ENCODE measurements around the gene PLPPR2. TPM values are rescaled to one million over a fixed set of nuclear protein-coding genes. Genes with fewer than 3 reads are reported as not detected.
"Not testable (repeated sequence)": the region's sequence is repeated elsewhere in the genome, so short reads cannot be mapped to it uniquely, and the experiment has no call there.

PLPPR2 gene
- total RNA-seq, 1 experiment from 2014 or later, result 3.6 TPM

DNA sequence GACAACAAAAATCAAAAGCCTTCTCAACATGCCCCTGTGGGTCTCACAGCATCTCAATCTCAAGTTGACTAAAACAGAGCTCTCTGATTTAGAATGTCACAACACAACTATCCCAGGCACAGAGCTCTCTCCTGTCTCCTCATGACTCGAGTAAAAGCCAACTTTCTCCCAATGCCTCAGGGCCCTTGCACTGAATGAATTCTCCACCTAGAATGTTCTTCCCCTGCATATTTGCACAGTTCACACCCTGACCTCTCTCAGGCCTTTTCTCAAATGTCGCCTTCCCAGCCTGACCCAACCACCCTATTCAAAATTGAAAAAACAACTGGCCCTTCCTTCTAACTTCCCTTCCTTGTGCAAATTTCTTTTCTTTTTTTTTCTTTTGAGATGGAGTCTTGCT lies 15.5 kb downstream of the PLPPR2 start:
- DNase-seq (ENCODE audit: low spot score), result no peak

DNA sequence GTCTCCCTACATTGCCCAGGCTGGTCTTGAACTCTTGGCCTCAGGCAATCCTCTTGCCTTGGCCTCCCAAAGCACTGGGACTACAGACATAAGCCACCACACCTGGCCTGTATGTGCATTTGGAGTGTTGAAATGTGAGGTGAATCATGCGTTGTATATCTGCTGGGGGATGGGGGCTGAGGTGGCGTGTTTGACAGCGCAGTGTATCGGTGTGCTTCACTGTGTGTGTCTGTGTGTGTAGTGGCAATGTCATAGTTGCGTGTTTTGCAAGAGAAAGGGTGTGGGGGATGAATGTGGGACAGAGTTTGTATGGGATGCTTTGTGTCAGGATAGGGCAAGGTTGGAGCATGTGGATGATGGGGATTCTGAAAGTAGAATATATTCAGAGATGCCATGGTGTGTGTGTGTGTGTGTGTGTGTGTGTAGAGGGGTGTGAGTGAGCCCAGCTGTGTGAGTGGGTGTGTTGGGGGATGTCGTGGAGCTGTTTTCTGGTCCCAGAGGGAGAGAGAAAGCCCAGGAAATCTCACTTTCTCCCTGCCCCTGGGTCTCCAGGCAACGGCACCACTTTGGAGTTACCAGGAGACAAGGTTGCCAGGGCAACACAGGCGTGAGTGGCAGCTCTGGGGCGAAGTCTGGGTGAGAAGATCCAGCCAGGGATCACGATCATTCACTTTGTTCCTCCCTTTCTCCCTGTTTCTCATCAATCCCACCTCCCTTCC lies 18.1 kb downstream of the PLPPR2 start:
- peak; percentile 46 for DNase-seq (ENCODE audit: low spot score)

GRCh38 chr19:11373885-11374432 lies 18.7 kb downstream of the PLPPR2 start:
- DNase-seq (ENCODE audit: low spot score), result no peak

- peak; percentile 96 for DNase-seq (ENCODE audit: low spot score)
Observed at GRCh38 chr19:11374433-11375142, 19.4 kb downstream of the PLPPR2 start, which contains the start of gene SWSAP1. TSS of gene SWSAP1 (plus strand) at chr19:11374666. CDS start at chr19:11374681, 15 bp downstream.

DNA sequence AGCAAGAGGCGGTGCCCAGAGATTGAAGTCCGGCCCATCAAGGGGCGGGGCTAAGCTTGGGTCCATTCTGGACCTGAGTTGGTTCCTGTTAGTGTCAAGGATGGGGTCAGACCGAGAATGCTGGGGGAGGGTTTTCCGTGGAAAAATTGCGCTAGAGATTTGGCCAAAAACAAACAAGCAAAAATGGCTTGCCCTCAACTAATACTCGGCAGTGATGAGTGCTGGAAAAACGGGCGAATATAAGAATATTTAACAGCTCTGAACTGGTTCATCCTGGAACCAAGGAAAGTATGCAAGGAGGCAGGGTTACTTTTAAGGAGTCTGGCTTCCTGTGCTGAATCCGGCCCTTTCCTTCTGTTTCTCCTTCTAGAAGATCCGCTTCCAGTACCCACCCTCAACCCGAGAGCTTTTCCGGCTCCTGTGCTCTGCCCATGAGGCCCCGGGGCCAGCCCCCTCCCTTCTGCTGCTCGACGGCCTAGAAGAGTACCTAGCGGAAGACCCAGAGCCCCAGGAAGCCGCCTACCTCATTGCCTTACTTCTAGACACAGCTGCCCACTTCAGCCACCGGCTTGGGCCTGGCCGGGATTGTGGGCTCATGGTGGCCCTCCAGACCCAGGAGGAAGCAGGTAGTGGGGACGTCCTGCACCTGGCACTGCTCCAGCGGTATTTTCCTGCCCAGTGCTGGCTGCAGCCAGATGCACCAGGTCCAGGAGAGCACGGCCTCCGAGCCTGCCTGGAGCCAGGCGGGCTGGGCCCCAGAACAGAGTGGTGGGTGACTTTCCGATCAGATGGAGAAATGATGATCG lies 20.1 kb downstream of the PLPPR2 start:
- no peak for DNase-seq (ENCODE audit: low spot score)

- peak; percentile 25 for DNase-seq (ENCODE audit: low spot score)
Observed at GRCh38 chr19:11377237-11377636, 22.0 kb downstream of the PLPPR2 start.

GRCh38 chr19:11377756-11378155 lies 22.5 kb downstream of the PLPPR2 start:
- DNase-seq (ENCODE audit: low spot score), result no peak

DNA sequence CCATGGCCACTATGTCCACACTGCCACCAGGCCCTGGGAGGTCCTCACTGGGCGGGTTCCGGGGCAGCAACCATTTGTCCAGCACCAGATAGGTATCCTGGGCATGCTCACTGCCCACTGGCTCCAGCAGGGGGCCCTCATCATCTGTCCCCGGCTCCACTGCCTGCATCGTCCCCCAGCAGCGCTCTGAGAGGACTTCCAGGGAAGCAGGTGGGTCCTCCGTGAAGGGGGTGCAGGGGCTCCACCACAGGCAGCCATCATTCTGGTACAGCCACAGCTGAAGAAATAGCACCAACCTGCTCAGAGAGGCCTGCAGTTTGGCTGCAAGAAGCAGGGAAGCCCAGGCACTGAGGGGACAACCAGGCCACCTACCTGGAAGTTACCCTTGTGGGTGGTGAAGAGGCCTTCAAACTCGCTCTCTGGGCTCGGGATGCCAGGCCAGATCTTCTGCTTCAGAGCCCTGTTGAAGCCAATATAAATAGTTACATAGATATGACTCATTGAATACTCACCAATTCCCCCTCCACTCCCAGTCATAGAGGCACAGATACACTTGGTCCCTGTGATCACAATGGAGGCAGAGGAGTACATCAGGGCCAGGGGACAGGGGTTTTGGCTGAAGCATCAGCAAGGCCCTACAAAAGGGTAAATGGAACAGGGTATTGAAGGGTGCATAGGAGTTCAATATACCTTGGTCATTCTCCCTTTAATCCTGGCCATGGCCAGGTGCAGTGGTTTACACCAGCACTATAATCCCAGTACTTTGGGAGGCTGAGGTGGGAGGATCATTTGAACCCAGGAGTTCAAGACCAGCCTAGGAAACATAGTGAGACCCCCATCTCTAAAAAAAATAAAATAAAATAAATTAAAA lies 23.3 kb downstream of the PLPPR2 start:
- DNase-seq (ENCODE audit: low spot score), result peak; percentile 45

GRCh38 chr19:11379269-11379845 lies 24.1 kb downstream of the PLPPR2 start:
- DNase-seq (ENCODE audit: low spot score), result not testable (repeated sequence)

DNA sequence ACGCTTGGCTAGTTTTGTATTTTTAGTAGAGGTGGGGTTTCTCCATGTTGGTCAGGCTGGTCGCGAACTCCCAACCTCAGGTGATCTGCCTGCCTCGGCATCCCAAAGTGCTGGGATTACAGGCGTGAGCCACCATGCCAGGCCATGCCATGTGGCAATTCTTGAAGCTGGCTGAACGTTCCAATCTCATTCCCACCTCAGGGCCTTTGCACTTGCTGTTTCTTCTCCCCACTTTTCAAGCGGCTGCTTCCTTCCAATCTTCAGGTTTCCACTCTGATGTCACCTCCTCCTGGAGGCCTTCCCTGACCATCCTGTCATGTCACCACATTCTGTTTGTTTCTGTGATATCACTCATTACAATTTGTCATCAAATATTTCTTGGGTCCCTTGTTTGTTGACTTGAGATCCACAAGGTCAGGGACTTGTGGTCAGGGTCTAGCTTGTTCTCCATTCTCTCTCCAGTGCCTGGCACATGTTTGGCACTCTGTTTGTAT lies 24.7 kb downstream of the PLPPR2 start:
- no peak for DNase-seq (ENCODE audit: low spot score)

DNA sequence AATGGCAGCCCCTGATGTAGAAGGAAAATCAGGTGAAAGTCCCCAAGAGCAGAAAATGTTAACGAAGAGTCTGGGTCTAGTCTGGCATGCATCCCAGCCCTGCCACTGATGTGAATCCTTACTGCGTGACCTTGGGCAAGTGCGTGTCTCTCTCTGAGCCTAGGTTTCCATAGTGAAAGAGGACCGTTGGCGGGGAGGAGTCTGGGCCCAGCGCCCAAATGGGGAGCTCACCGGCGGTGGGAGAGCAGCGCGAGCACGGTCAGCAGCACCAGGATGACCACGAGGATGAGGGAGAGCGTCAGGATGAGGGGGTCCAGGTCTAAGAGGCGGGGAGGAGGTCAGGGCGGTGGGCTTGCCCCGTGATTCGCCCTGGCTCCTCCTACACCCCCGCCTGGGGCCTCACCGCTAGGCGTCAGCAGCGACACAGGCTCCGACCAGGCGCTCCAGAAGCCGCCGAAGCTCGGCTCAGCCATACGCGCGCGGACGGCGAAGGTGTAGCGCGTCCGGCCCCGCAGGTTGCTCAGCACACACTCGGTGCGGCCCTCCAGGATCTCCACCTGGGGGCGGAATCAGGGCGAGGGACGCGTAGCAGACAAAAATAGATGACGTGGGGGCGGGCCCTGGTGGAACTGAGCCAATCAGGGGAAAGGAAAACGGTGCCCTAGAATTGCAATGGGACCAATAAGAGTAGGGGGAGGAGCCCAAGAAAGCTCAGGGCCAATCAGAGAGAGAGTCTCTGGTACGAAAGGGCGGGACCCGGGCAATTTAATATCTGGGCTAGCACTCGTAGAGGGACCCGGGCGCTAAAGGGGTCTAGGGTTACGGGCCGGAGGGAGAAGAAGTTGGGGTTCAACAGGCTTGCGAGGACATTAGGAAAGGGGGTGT lies 25.7 kb downstream of the PLPPR2 start:
- peak; percentile 95 for DNase-seq (ENCODE audit: low spot score)

- no peak for DNase-seq (ENCODE audit: low spot score)
Observed at GRCh38 chr19:11382898-11383705, 27.9 kb downstream of the PLPPR2 start.

DNA sequence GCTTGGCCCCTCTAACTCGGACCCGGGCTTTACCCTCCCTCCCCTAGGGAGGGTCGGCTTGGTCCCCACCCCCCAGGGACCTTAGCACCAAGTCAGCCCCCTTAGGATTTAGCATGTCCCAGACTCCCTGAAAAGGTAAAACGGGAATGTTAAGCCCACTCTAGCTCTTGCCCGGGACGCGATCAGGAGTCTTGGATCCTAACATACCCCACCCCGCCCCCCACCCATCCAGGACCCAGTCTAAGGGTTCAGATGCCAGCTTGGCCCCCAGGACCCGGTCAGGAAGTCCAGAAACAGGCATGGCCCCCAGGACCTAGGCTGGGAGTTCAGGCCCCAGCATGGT lies 28.4 kb downstream of the PLPPR2 start:
- no peak for DNase-seq (ENCODE audit: low spot score)

- DNase-seq (ENCODE audit: low spot score), result no peak
Observed at GRCh38 chr19:11384778-11385129, 29.5 kb downstream of the PLPPR2 start.

DNA sequence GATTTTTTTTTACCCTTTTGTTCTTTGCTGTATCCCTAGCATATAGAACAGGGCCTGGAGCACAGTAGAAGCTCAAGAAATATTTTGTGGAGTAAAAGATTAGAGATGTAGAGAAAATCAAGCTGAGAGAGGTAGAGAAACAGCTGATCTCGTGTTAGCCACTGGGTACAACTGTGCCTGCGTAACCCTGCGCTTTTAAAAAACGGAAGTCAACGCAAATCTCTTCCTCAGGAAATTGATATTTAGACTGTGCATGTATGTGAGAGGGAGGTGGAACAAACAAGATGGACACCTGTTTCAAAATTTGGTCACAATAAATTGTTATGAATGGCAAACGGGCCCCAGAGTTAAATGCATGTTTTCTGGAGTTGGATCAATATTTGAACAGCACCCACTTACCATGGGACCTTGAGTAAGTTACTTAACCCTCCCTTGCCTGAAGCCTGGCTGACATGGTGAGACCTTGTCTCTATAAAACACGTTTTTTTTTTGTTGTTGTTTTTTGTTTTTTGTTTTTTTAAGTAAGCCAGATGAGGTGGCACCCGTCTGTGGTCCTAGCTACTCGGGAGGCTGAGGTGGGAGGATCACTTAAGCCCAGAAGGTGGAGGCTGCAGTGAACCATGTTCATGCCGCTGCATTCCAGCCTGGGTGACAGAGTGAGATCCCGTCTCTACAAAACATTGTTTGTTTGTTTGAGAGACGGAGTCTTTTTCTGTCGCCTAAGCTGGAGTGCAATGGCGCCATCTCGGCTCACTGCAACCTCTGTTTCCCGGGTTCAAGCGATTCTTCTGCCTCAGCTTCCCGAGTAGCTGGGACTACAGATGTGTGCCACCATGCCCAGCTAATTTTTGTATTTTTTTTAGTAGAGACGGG lies 32.2 kb downstream of the PLPPR2 start:
- DNase-seq (ENCODE audit: low spot score), result no peak

DNA sequence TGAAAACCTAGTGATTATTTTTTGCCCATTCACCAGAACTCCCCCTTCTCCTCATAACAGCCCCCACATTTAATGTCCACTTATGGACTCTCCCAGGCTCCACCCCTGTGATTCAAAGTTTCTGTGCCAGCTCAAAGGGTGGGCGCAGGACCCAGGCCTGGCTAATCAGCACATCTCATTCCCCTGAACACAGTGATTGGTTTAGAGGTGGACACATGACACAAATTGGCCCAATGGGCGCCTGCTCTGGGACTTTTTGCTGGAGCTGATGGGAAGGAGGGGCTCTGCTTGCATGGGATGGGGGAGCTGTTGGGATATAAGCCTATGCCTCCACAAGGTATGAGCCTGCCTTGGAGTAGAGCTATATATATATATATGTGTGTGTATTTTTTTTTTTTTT lies 35.1 kb downstream of the PLPPR2 start:
- DNase-seq (ENCODE audit: low spot score), result no peak

- no peak for DNase-seq (ENCODE audit: low spot score)
Observed at GRCh38 chr19:11390933-11391680, 35.9 kb downstream of the PLPPR2 start.

All from HT-29 (cell line).